Esophagus squamous epithelium (tissue), 5 donors: ENCODE results near the gene MBD6. TPM values are rescaled to one million over a fixed set of nuclear protein-coding genes. Genes with fewer than 3 reads are reported as not detected.

ENCODE experiments used
- DNase-seq: peaks from one replicate; lab custom pipeline; 2025; lab: John Stamatoyannopoulos, UW
- H3K27ac ChIP-seq, 4 donors: fragments of 200-600 bp; sonication (generic); one replicate each; pipeline ENCODE4 v1.5.1; 2016 to 2019; ENCODE audit warnings: mild to moderate bottlenecking in 1 of 4
- H3K27me3 ChIP-seq, 4 donors: fragments of 200-600 bp; sonication (generic); 1 replicate in 3 of 4; 2 replicates in 1 of 4; pipeline versions ENCODE4 v1.5.1 to v1.6.0; 2017 to 2021; ENCODE audit warnings: antibody characterized with exemption in 1 of 4
- H3K36me3 ChIP-seq, 3 donors: fragments of 200-600 bp; sonication (generic); one replicate each; pipeline ENCODE4 v1.5.1; 2016 to 2019
- H3K4me1 ChIP-seq, 3 donors: fragments of 200-600 bp; sonication (generic); one replicate each; pipeline ENCODE4 v1.5.1; 2017 to 2019
- H3K4me3 ChIP-seq, 4 donors: fragments of 200-600 bp; sonication (generic); 1 replicate in 3 of 4; 2 replicates in 1 of 4; pipeline ENCODE4 v1.5.1; 2016 to 2019; ENCODE audit warnings: mild to moderate bottlenecking in 2 of 4, moderate library complexity in 1 of 4
- H3K9me3 ChIP-seq, 3 donors: fragments of 200-600 bp; sonication (generic); one replicate each; pipeline ENCODE4 v1.5.1; 2016 to 2019
- POLR2A ChIP-seq, 4 donors: fragments of 450-650 bp; IDR thresholded peaks; one replicate each; pipeline ENCODE4 v1.6.1; 2017; ENCODE audit warnings: antibody characterized with exemption in 4 of 4, mild to moderate bottlenecking in 4 of 4, moderate library complexity in 3 of 4
- WGBS, 2 donors: methylation state at CpG; one replicate each; pipeline ENCODE4 v1.1.5; 2018; 5-methylcytosine and 5-hydroxymethylcytosine counted together
- intact Hi-C: fragments of 100-400 bp; cut with DNase I; formaldehyde crosslinking; loops from one replicate; pipeline ENCODE4 v1.15.0; 2022
- total RNA-seq, 4 donors: library from RNA; depleted of rRNA; stranded (reverse); fragments of >200 nt; gene quantifications; one replicate each; pipeline ENCODE4 v1.1.0, GENCODE V29; 2016
- TF ChIP-seq, protein P1 (sequence below), 6 experiments: fragments of 450-650 bp in 4 of 6; fragments of 200-600 bp in 2 of 6; sonication (generic) in 2 of 6; IDR thresholded peaks; one replicate each; pipeline ENCODE4 v1.5.1; 2016 to 2019; ENCODE audit warnings: antibody characterized with exemption in 6 of 6, mild to moderate bottlenecking in 4 of 6, moderate library complexity in 4 of 6
- donor health status: DM: yes; HTN: yes; CAD: no.

MBD6 gene
- total RNA-seq, 4 donors from 2014 or later: 13.8 to 33.2 (median 17.6) TPM

DNA sequence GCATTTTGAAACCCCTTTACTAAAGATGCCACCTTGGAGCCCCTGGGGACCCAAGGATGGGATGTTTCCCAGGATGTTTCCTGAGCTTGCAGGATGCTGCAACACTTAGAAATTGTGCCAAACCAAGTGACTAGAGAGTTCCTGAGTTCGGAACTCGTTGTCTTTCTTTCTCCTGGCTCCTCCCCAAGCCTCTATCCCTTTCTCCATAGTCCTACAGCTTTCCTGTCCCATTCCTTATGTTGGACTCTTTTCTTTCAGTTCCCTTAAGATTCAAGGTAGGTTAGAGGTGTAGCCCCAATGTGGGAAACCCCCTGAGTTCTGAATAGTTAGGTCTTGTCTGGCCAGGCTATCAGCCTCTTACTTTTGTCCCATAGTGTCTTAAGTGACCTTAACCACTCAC is 25.9 kb downstream of the MBD6 start:
- Histone ChIP-seq H3K36me3 (peaks cover 0 to 3% (median 0%) of the 10 kb centered on the region in 3 donors), H3K4me1 (peaks cover 16 to 47% (median 18%) of the 10 kb centered on the region in 3 donors), H3K27ac (no peak overlapping the region), H3K27me3 (peaks cover 0 to 38% (median 0%) of the 10 kb centered on the region in 4 donors), H3K9me3 (no peaks in the 10 kb centered on the region), H3K4me3 (no peak overlapping the region)
- intact Hi-C loops: no loop called here
- DNase-seq: no peak
- TF ChIP-seq, protein P1, sequence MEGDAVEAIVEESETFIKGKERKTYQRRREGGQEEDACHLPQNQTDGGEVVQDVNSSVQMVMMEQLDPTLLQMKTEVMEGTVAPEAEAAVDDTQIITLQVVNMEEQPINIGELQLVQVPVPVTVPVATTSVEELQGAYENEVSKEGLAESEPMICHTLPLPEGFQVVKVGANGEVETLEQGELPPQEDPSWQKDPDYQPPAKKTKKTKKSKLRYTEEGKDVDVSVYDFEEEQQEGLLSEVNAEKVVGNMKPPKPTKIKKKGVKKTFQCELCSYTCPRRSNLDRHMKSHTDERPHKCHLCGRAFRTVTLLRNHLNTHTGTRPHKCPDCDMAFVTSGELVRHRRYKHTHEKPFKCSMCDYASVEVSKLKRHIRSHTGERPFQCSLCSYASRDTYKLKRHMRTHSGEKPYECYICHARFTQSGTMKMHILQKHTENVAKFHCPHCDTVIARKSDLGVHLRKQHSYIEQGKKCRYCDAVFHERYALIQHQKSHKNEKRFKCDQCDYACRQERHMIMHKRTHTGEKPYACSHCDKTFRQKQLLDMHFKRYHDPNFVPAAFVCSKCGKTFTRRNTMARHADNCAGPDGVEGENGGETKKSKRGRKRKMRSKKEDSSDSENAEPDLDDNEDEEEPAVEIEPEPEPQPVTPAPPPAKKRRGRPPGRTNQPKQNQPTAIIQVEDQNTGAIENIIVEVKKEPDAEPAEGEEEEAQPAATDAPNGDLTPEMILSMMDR (IDR thresholded peaks at IDR 0.05): no peak
- TF ChIP-seq POLR2A (IDR thresholded peaks at IDR 0.05): no peak
- 27 to 52% methylated on average over 2 of the region's 2 CpGs for WGBS, 2 donors

- Histone ChIP-seq H3K27me3 (peaks cover 0 to 41% (median 0%) of the 10 kb centered on the region in 4 donors), H3K4me1 (peaks cover 13 to 41% (median 16%) of the 10 kb centered on the region in 3 donors), H3K4me3 (peak overlapping the region; percentile 20 to 66 (median 42)), H3K27ac (no peak overlapping the region), H3K9me3 (no peaks in the 10 kb centered on the region), H3K36me3 (no peaks in the 10 kb centered on the region)
- DNase-seq: no peak
- intact Hi-C loops: no loop called here
- WGBS, 2 donors: 36 to 52% methylated on average over 10 to 12 of the region's 13 CpGs
- TF ChIP-seq, protein P1 (IDR thresholded peaks at IDR 0.05): no peak
- TF ChIP-seq POLR2A (IDR thresholded peaks at IDR 0.05): no peak
These were observed 26.7 kb downstream of the MBD6 start for GRCh38 chr12:57549203-57549908.

GRCh38 chr12:57549909-57550640 is 27.5 kb downstream of the MBD6 start, which contains the start of gene KIF5A:
TSS of gene KIF5A (plus strand) at chr12:57550044. CDS start at chr12:57550272, 228 bp downstream.
- Histone ChIP-seq H3K27me3 (peaks cover 0 to 41% (median 0%) of the 10 kb centered on the region in 4 donors), H3K27ac (no peak within 1 kb of the TSS), H3K4me1 (peaks cover 13 to 34% (median 15%) of the 10 kb centered on the region in 3 donors), H3K9me3 (no peaks in the 10 kb centered on the region), H3K4me3 (peak within 1 kb of the TSS; percentile 20 to 66 (median 42)), H3K36me3 (no peaks in the 10 kb centered on the region)
- intact Hi-C loops: no loop called here
- WGBS, 2 donors: 13 to 33% methylated on average over 3 to 19 of the region's 52 CpGs
- no peak for TF ChIP-seq POLR2A (IDR thresholded peaks at IDR 0.05)
- TF ChIP-seq, protein P1 (IDR thresholded peaks at IDR 0.05): no peak
- DNase-seq: no peak

- 72 to 73% methylated on average over 6 to 7 of the region's 7 CpGs for WGBS, 2 donors
- H3K27ac ChIP-seq: no peak overlapping the region
- no peaks in the 10 kb centered on the region for H3K36me3 ChIP-seq
- peaks cover 0 to 41% (median 0%) of the 10 kb centered on the region in 4 donors for H3K27me3 ChIP-seq
- TF ChIP-seq, protein P1 (IDR thresholded peaks at IDR 0.05): no peak
- no peak for TF ChIP-seq POLR2A (IDR thresholded peaks at IDR 0.05)
- no peak for DNase-seq
- H3K4me1 ChIP-seq: peaks cover 7 to 26% (median 10%) of the 10 kb centered on the region in 3 donors
- H3K9me3 ChIP-seq: no peaks in the 10 kb centered on the region
- intact Hi-C loops: no loop called here
- H3K4me3 ChIP-seq: peak overlapping the region in 2 of 4 donors; percentile 50 to 66
These were observed 28.3 kb downstream of the MBD6 start for GRCh38 chr12:57550641-57551549.
